HL-60 (cell line): ENCODE data around the gene GPR135.
"Not testable (repeated sequence)": the region's sequence is repeated elsewhere in the genome, so short reads cannot be mapped to it uniquely, and the experiment has no call there.

Source experiments
- DNase-seq, 2 experiments: peaks; one replicate each; pipeline ENCODE4 v3.0.0-alpha.2; 2010 to 2020; ENCODE audit warnings: low read depth in 1 of 2, low spot score in 1 of 2
- H3K27ac ChIP-seq: fragments of 250-450 bp; sonication (Bioruptor Pico); replicated peaks from 2 replicates; pipeline ENCODE4 v1.5.1; 2020; ENCODE audit warnings: mild to moderate bottlenecking, moderate library complexity
- H3K27me3 ChIP-seq: fragments of 250-450 bp; sonication (Bioruptor Pico); 2 replicates; pipeline ENCODE4 v1.5.1; 2021; ENCODE audit warnings: mild to moderate bottlenecking, moderate library complexity; ENCODE audit not compliant: insufficient read depth, poor library complexity, severe bottlenecking
- H3K4me3 ChIP-seq: replicated peaks from 2 replicates; pipeline ENCODE4 v1.5.1; 2011; ENCODE audit warnings: mild to moderate bottlenecking, control low read depth, low read length; ENCODE audit not compliant: insufficient read depth
- GABPA ChIP-seq: IDR thresholded peaks from 2 replicates; pipeline ENCODE4 v1.6.1; 2012; ENCODE audit warnings: low read depth
- POLR2AphosphoS5 ChIP-seq: IDR thresholded peaks from 2 replicates; pipeline ENCODE4 v1.6.1; 2012; ENCODE audit warnings: low read depth
- SPI1 ChIP-seq: IDR thresholded peaks from 2 replicates; pipeline ENCODE4 v1.6.1; 2012; ENCODE audit warnings: low read depth, mild to moderate bottlenecking, borderline replicate concordance
- TF ChIP-seq, protein P1 (sequence below): IDR thresholded peaks from one replicate; pipeline ENCODE4 v1.5.1; 2011; ENCODE audit warnings: low read length, control low read depth, inconsistent platforms; ENCODE audit not compliant: insufficient read depth
- TF ChIP-seq, protein P2 (sequence below): IDR thresholded peaks from 2 replicates; pipeline ENCODE4 v1.6.1; 2012; ENCODE audit warnings: low read depth; ENCODE audit not compliant: insufficient replicate concordance

The GPR135 gene

DNA sequence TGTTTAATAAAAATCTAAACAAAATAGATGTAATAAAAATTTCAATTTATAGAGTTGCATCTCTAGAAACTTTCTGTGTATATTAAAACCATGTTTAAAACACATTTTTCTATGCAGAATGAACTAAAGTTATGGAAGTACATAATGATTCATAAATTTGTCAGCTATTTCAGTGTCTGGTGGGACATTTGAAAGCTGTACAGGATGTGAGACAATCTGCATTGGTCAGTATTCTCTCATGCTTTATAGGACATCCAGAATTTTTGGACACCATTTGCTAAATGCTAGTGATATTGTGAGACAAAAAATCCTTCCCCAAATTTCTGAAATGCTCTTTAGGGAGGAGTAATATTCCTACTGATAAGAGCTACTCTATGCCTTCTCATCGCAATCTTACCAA, 13.3 kb downstream of the GPR135 start:
- TF ChIP-seq SPI1, result no peak
- TF ChIP-seq, protein P1, sequence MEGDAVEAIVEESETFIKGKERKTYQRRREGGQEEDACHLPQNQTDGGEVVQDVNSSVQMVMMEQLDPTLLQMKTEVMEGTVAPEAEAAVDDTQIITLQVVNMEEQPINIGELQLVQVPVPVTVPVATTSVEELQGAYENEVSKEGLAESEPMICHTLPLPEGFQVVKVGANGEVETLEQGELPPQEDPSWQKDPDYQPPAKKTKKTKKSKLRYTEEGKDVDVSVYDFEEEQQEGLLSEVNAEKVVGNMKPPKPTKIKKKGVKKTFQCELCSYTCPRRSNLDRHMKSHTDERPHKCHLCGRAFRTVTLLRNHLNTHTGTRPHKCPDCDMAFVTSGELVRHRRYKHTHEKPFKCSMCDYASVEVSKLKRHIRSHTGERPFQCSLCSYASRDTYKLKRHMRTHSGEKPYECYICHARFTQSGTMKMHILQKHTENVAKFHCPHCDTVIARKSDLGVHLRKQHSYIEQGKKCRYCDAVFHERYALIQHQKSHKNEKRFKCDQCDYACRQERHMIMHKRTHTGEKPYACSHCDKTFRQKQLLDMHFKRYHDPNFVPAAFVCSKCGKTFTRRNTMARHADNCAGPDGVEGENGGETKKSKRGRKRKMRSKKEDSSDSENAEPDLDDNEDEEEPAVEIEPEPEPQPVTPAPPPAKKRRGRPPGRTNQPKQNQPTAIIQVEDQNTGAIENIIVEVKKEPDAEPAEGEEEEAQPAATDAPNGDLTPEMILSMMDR, result no peak
- TF ChIP-seq POLR2AphosphoS5, result no peak
- no peak for TF ChIP-seq GABPA
- TF ChIP-seq, protein P2, sequence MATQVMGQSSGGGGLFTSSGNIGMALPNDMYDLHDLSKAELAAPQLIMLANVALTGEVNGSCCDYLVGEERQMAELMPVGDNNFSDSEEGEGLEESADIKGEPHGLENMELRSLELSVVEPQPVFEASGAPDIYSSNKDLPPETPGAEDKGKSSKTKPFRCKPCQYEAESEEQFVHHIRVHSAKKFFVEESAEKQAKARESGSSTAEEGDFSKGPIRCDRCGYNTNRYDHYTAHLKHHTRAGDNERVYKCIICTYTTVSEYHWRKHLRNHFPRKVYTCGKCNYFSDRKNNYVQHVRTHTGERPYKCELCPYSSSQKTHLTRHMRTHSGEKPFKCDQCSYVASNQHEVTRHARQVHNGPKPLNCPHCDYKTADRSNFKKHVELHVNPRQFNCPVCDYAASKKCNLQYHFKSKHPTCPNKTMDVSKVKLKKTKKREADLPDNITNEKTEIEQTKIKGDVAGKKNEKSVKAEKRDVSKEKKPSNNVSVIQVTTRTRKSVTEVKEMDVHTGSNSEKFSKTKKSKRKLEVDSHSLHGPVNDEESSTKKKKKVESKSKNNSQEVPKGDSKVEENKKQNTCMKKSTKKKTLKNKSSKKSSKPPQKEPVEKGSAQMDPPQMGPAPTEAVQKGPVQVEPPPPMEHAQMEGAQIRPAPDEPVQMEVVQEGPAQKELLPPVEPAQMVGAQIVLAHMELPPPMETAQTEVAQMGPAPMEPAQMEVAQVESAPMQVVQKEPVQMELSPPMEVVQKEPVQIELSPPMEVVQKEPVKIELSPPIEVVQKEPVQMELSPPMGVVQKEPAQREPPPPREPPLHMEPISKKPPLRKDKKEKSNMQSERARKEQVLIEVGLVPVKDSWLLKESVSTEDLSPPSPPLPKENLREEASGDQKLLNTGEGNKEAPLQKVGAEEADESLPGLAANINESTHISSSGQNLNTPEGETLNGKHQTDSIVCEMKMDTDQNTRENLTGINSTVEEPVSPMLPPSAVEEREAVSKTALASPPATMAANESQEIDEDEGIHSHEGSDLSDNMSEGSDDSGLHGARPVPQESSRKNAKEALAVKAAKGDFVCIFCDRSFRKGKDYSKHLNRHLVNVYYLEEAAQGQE, result no peak
- DNase-seq, result no peak
- H3K4me3 ChIP-seq, result no peak overlapping the region
- H3K27ac ChIP-seq, result no peak overlapping the region
- H3K27me3 ChIP-seq, result no peaks in the 10 kb centered on the region

DNA sequence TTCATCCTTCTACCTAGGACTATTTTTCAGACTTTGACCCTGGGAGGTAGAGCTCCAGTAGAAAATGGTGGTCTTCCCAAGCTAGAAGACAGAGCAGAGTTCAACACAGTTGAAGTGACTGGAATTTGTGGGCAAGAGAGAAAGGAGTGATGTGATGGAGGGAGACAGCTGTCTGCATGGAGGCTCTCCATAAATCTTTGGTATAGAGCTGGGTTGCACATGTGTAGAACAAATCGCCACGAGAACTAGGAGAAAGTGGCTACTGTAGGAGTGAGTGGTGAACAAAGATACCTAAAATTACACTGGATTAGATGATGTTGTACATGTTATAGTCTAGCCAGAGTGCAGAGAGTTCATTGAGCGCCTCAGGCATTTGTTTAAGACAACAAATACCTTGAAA, 14.5 kb downstream of the GPR135 start:
- Histone ChIP-seq H3K4me3 (no peak overlapping the region), H3K27ac (no peak overlapping the region), H3K27me3 (no peaks in the 10 kb centered on the region)
- TF ChIP-seq POLR2AphosphoS5, result no peak
- TF ChIP-seq, protein P1, result no peak
- TF ChIP-seq, protein P2, result no peak
- TF ChIP-seq GABPA, result no peak
- no peak for TF ChIP-seq SPI1
- DNase-seq, result no peak

DNA sequence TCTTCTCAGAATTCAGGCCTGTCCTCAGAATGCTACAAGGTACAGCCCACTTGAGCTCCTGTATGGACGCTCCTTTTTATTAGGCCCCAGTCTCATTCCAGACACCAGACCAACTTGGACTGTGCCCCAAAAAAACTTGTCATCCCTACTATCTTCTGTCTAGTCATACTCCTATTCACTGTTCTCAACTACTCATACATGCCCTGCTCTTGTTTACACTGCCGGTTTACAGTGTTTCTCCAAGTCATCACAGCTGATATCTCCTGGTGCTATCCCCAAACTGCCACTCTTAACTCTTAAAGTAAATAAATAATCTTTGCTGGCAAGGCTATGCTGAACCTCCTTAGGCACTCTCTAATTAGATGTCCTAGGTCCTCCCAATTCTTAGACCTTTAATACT, 16.5 kb downstream of the GPR135 start:
- not testable (repeated sequence) for H3K27me3 ChIP-seq

GRCh38 chr14:59439256-59439965, 25.8 kb downstream of the GPR135 start:
- H3K27me3 ChIP-seq, result no peaks in the 10 kb centered on the region
- no peak for TF ChIP-seq GABPA
- TF ChIP-seq, protein P1, result no peak
- no peak for TF ChIP-seq SPI1
- TF ChIP-seq, protein P2, result no peak
- DNase-seq, result peak in 1 of 2 experiments; percentile 53
- no peak overlapping the region for H3K4me3 ChIP-seq
- H3K27ac ChIP-seq, result no peak overlapping the region

More for the DNA sequence above, 16.5 kb downstream of the GPR135 start:
- not testable (repeated sequence) for H3K27ac ChIP-seq, DNase-seq, H3K4me3 ChIP-seq
